Brain microvascular endothelial cell (primary cell): Measurements from ENCODE around the gene ZBTB3.
A peak's percentile ranks its signal among the peaks of the same experiment; 100 is the strongest.

ENCODE experiments used
- DNase-seq: peaks from one replicate; pipeline ENCODE4 v3.0.0-alpha.2; 2020
- H3K27ac ChIP-seq: fragments of 250-450 bp; sonication (Bioruptor Pico); 2 replicates; pipeline ENCODE4 v1.5.1; 2020; ENCODE audit warnings: mild to moderate bottlenecking, moderate library complexity
- H3K27me3 ChIP-seq: fragments of 250-450 bp; sonication (Bioruptor Pico); replicated peaks from 2 replicates; pipeline ENCODE4 v1.5.1; 2020; ENCODE audit warnings: mild to moderate bottlenecking
- H3K36me3 ChIP-seq: fragments of 250-450 bp; sonication (Bioruptor Pico); replicated peaks from 2 replicates; pipeline ENCODE4 v1.5.1; 2020; ENCODE audit warnings: mild to moderate bottlenecking
- H3K4me3 ChIP-seq: 2 replicates; pipeline ENCODE4 v1.5.1; 2011; ENCODE audit warnings: low read depth, mild to moderate bottlenecking, control low read depth, low read length, moderate library complexity
- CTCF ChIP-seq: IDR thresholded peaks from 2 replicates; pipeline ENCODE4 v1.5.1; 2011; ENCODE audit warnings: low read depth, mild to moderate bottlenecking, moderate library complexity, low read length, control low read depth, inconsistent platforms; ENCODE audit errors: missing control alignments
- in situ Hi-C: cut with HindIII; loops from 2 replicates; pipeline ENCODE4 v1.10.0; 2017; ENCODE audit warnings: low sequenced_read_pairs, low pct_ligation_motif_present

The ZBTB3 gene

GRCh38 chr11:62712276-62712812 is 41.6 kb downstream of the ZBTB3 start:
- no peak for TF ChIP-seq CTCF
- H3K27me3 ChIP-seq = no peaks in the 10 kb centered on the region
- H3K36me3 ChIP-seq = peaks cover 56% of the 10 kb centered on the region
- no peak overlapping the region for H3K27ac ChIP-seq
- DNase-seq = no peak
- in situ Hi-C loops = no loop called here
- H3K4me3 ChIP-seq = no peak overlapping the region

- Histone ChIP-seq H3K4me3 (peak overlapping the region; percentile 66), H3K27me3 (no peaks in the 10 kb centered on the region), H3K36me3 (peaks cover 35% of the 10 kb centered on the region), H3K27ac (peak overlapping the region; percentile 76)
- in situ Hi-C loops = no loop called here
- no peak for TF ChIP-seq CTCF
- DNase-seq = no peak
Measured at GRCh38 chr11:62710001-62710345, 44.0 kb downstream of the ZBTB3 start.

- in situ Hi-C loops = no loop called here
- Histone ChIP-seq H3K36me3 (peaks cover 31% of the 10 kb centered on the region), H3K4me3 (peak overlapping the region; percentile 66), H3K27me3 (no peaks in the 10 kb centered on the region), H3K27ac (peak overlapping the region; percentile 76)
- peak; percentile 96 for DNase-seq
- no peak for TF ChIP-seq CTCF
Measured at GRCh38 chr11:62709247-62710000, 44.5 kb downstream of the ZBTB3 start.

- no peak for TF ChIP-seq CTCF
- Histone ChIP-seq H3K36me3 (peaks cover 27% of the 10 kb centered on the region), H3K27ac (peak overlapping the region; percentile 76), H3K4me3 (peak overlapping the region; percentile 66), H3K27me3 (no peaks in the 10 kb centered on the region)
- in situ Hi-C loops = no loop called here
- DNase-seq = no peak
Measured at GRCh38 chr11:62708793-62709192, 45.2 kb downstream of the ZBTB3 start.

- peaks cover 27% of the 10 kb centered on the region for H3K36me3 ChIP-seq
- DNase-seq = no peak
- H3K27me3 ChIP-seq = no peaks in the 10 kb centered on the region
- TF ChIP-seq CTCF = no peak
- H3K4me3 ChIP-seq = no peak overlapping the region
- no peak overlapping the region for H3K27ac ChIP-seq
- in situ Hi-C loops = no loop called here
Measured at GRCh38 chr11:62708392-62708791, 45.6 kb downstream of the ZBTB3 start.
